IMR-90 (cell line): ENCODE measurements around the gene NKAPL. TPM values are rescaled to one million over a fixed set of nuclear protein-coding genes. Genes with fewer than 3 reads are reported as not detected.
A peak's percentile ranks its signal among the peaks of the same experiment; 100 is the strongest.

Source experiments
- ATAC-seq: fragments of 200-7000 bp; cut with Tn5 transposase; 2 replicates; pipeline ENCODE4 v1.9.1; 2020; ENCODE audit warnings: low read depth, mild to moderate bottlenecking, moderate library complexity
- BruUV-seq: library from RNA; stranded (reverse); fragments of 400-500 nt; replicated peaks from 2 replicates; lab custom pipeline; 2021; lab: Mats Ljungman, UMichigan
- CTCF ChIA-PET: fragments of 300-600 bp; formaldehyde crosslinking; extraction: SDS; loops from one replicate; lab custom pipeline; 2021; ENCODE audit warnings: antibody characterized with exemption; lab: Yijun Ruan, JAX
- POLR2A ChIA-PET: fragments of 300-600 bp; sonication (Branson Sonifier 250); formaldehyde crosslinking; loops from one replicate; lab custom pipeline; 2022; ENCODE audit warnings: antibody characterized with exemption; ENCODE audit not compliant: unreplicated experiment; lab: Charles Lee
- DNase-seq: peaks from one replicate; pipeline ENCODE4 v3.0.0; 2013
- H2AFZ ChIP-seq: replicated peaks from 2 replicates; pipeline ENCODE3; 2013; ENCODE audit warnings: low read length, mild to moderate bottlenecking; ENCODE audit not compliant: poor library complexity
- H2AK5ac ChIP-seq: 2 replicates; pipeline ENCODE4 v1.6.1; 2013; ENCODE audit warnings: low read depth, low read length, inconsistent platforms
- H2AK9ac ChIP-seq: replicated peaks from 2 replicates; pipeline ENCODE3; 2013; ENCODE audit warnings: mild to moderate bottlenecking, low read depth, low read length, moderate library complexity; ENCODE audit not compliant: poor library complexity
- H2BK120ac ChIP-seq: 2 replicates; pipeline ENCODE4 v1.6.1; 2013; ENCODE audit warnings: low read depth, low read length, inconsistent platforms
- H2BK15ac ChIP-seq: 3 replicates; pipeline ENCODE4 v1.6.1; 2013; ENCODE audit warnings: low read depth, low read length, inconsistent platforms
- H2BK20ac ChIP-seq: 2 replicates; pipeline ENCODE4 v1.6.1; 2013; ENCODE audit warnings: low read depth, mild to moderate bottlenecking, inconsistent platforms, low read length, moderate library complexity
- H2BK5ac ChIP-seq: 2 replicates; pipeline ENCODE4 v1.6.1; 2013; ENCODE audit warnings: mild to moderate bottlenecking, low read depth, low read length, inconsistent platforms; ENCODE audit not compliant: poor library complexity, severe bottlenecking
- H3K14ac ChIP-seq: replicated peaks from 2 replicates; pipeline ENCODE4 v1.6.1; 2013; ENCODE audit warnings: low read depth, low read length, inconsistent platforms
- H3K18ac ChIP-seq: 2 replicates; pipeline ENCODE4 v1.6.1; 2013; ENCODE audit warnings: low read depth, low read length, control low read depth
- H3K23ac ChIP-seq: 2 replicates; pipeline ENCODE4 v1.6.1; 2013; ENCODE audit warnings: low read depth, low read length, inconsistent platforms
- H3K27ac ChIP-seq: 2 replicates; pipeline ENCODE4 v1.5.1; 2013; ENCODE audit warnings: mild to moderate bottlenecking, control low read depth, low read length; ENCODE audit not compliant: insufficient read depth
- H3K27me3 ChIP-seq: 2 replicates; pipeline ENCODE4 v1.6.1; 2013; ENCODE audit warnings: low read length; ENCODE audit not compliant: control insufficient read depth, insufficient read depth
- H3K36me3 ChIP-seq: 2 replicates; pipeline ENCODE4 v1.6.1; 2013; ENCODE audit warnings: low read length, mixed read lengths; ENCODE audit not compliant: control insufficient read depth, insufficient read depth
- H3K4ac ChIP-seq: 2 replicates; pipeline ENCODE4 v1.6.1; 2013; ENCODE audit warnings: low read depth, low read length, inconsistent platforms
- H3K4me1 ChIP-seq: 2 replicates; pipeline ENCODE4 v1.6.1; 2013; ENCODE audit warnings: low read length, mixed read lengths; ENCODE audit not compliant: control insufficient read depth, insufficient read depth
- H3K4me2 ChIP-seq: 2 replicates; pipeline ENCODE4 v1.6.1; 2013; ENCODE audit warnings: low read depth, mild to moderate bottlenecking, control low read depth, low read length, moderate library complexity
- H3K4me3 ChIP-seq: 2 replicates; pipeline ENCODE4 v1.5.1; 2013; ENCODE audit warnings: low read depth, mild to moderate bottlenecking, control low read depth, low read length, moderate library complexity; ENCODE audit not compliant: insufficient read depth
- H3K56ac ChIP-seq: 2 replicates; pipeline ENCODE4 v1.6.1; 2013; ENCODE audit warnings: low read length, inconsistent platforms; ENCODE audit not compliant: insufficient read depth; ENCODE audit errors: extremely low read depth
- H3K79me1 ChIP-seq, 2 experiments: 2 replicates each; pipeline ENCODE4 v1.6.1; 2013; ENCODE audit warnings: low read length in 2 of 2, inconsistent platforms in 1 of 2, low read depth in 1 of 2
- H3K9ac ChIP-seq: 2 replicates; pipeline ENCODE4 v1.6.1; 2013; ENCODE audit warnings: low read depth, low read length, control low read depth
- H3K9me1 ChIP-seq: 2 replicates; pipeline ENCODE4 v1.6.1; 2013; ENCODE audit warnings: low read length, inconsistent platforms; ENCODE audit not compliant: insufficient read depth
- H3K9me3 ChIP-seq: 2 replicates; pipeline ENCODE4 v1.6.1; 2013; ENCODE audit warnings: low read length; ENCODE audit not compliant: control insufficient read depth, insufficient read depth
- H4K20me1 ChIP-seq: 2 replicates; pipeline ENCODE4 v1.6.1; 2013; ENCODE audit warnings: low read length, inconsistent platforms; ENCODE audit not compliant: insufficient read depth
- H4K5ac ChIP-seq: 2 replicates; pipeline ENCODE4 v1.6.1; 2013; ENCODE audit warnings: mild to moderate bottlenecking, low read depth, low read length, control low read depth
- H4K8ac ChIP-seq, 2 experiments: 2 replicates each; pipeline ENCODE4 v1.6.1; 2013; ENCODE audit warnings: low read depth in 2 of 2, low read length in 2 of 2, control low read depth in 1 of 2, inconsistent platforms in 1 of 2
- H4K91ac ChIP-seq: 2 replicates; pipeline ENCODE4 v1.6.1; 2013; ENCODE audit warnings: low read depth, low read length, inconsistent platforms; ENCODE audit not compliant: insufficient read depth
- BHLHE40 ChIP-seq: fragments of 150-350 bp; IDR thresholded peaks from 2 replicates; pipeline ENCODE4 v1.6.1; 2016; ENCODE audit warnings: mild to moderate bottlenecking, low read depth, low read length
- CTCF ChIP-seq: conservative IDR thresholded peaks from 2 replicates; pipeline ENCODE4 v1.5.1; 2012; ENCODE audit warnings: mild to moderate bottlenecking, low read depth, low read length, improper control_type of control experiment
- ELK1 ChIP-seq: fragments of 150-350 bp; IDR thresholded peaks from 2 replicates; pipeline ENCODE4 v1.6.1; 2016; ENCODE audit warnings: low read depth, mild to moderate bottlenecking, low read length, moderate library complexity, borderline replicate concordance
- MAZ ChIP-seq: IDR thresholded peaks from 2 replicates; pipeline ENCODE4 v1.6.1; 2012; ENCODE audit warnings: low read depth, mild to moderate bottlenecking, low read length, improper control_type of control experiment, moderate library complexity, borderline replicate concordance
- MXI1 ChIP-seq: IDR thresholded peaks from 2 replicates; pipeline ENCODE4 v1.6.1; 2012; ENCODE audit warnings: low read depth, mild to moderate bottlenecking, low read length, moderate library complexity, borderline replicate concordance
- NFE2L2 ChIP-seq: fragments of 150-350 bp; IDR thresholded peaks from 2 replicates; pipeline ENCODE4 v1.6.1; 2016; ENCODE audit warnings: low read depth, mild to moderate bottlenecking, low read length
- RAD21 ChIP-seq: IDR thresholded peaks from 2 replicates; pipeline ENCODE4 v1.6.1; 2012; ENCODE audit warnings: low read length, improper control_type of control experiment
- RCOR1 ChIP-seq: IDR thresholded peaks from 2 replicates; pipeline ENCODE4 v1.6.1; 2012; ENCODE audit warnings: mild to moderate bottlenecking, low read length, improper control_type of control experiment; ENCODE audit not compliant: insufficient replicate concordance
- WGBS, 2 experiments: methylation state at CpG; one replicate each; pipeline versions ENCODE4 v1.1.5 to v1.1.7; 2013; ENCODE audit warnings: missing lambda C conversion rate in 2 of 2; ENCODE audit not compliant: insufficient read length in 1 of 2; ENCODE audit errors: extremely low coverage in 2 of 2; 5-methylcytosine and 5-hydroxymethylcytosine counted together
- dilution Hi-C: fragments of 300-500 bp; cut with HindIII; formaldehyde crosslinking; loops from one replicate; pipeline ENCODE4 v1.14.3; 2018; ENCODE audit warnings: low sequenced_read_pairs; ENCODE audit not compliant: unreplicated experiment
- in situ Hi-C: fragments of 300-500 bp; cut with MboI; formaldehyde crosslinking; loops from 3 replicates; pipeline ENCODE4 v1.14.3; 2019; ENCODE audit warnings: low sequenced_read_pairs, inconsistent platforms, mixed read lengths
- intact Hi-C: fragments of 100-400 bp; cut with micrococcal nuclease; formaldehyde crosslinking; loops from 2 replicates; pipeline ENCODE4 v1.10.0; 2022
- polyA plus RNA-seq, 3 experiments: library from polyadenylated mRNA; depleted of rRNA; stranded (reverse); fragments of >200 nt; gene quantifications; 2 replicates each; pipeline ENCODE4 v1.2.3, GENCODE V29; 2012; ENCODE audit warnings: low replicate concordance in 1 of 3
- total RNA-seq: library from RNA; depleted of rRNA; stranded (reverse); fragments of >200 nt; gene quantifications from 2 replicates; pipeline ENCODE4 v1.2.3, GENCODE V29; 2012

NKAPL gene
- total and polyA plus RNA-seq, 2 of the 4 experiments (the other 2 are of a cell fraction) = 0.51 to 0.54 TPM

GRCh38 chr6:28225056-28225834 lies 33.9 kb upstream of the NKAPL start, which contains the start of gene ZSCAN9:
Gene ZSCAN9, plus strand, starts transcription at chr6:28225275. Its CDS starts 1,810 bp downstream, at chr6:28227085.
- intact Hi-C loops = loop anchor here (1.0 to 5.0 kb wide), 4 partner anchors 27 to 1407 kb away; partner anchors contain the start of genes GABBR1, ZKSCAN4 and ZKSCAN8
- WGBS, 2 experiments = 0% methylated on average over 14 of the region's 45 CpGs; no CpG with 5 or more reads in 1 of the 2 experiments
- peak within 1 kb of the TSS; percentile 97 for H2AK9ac ChIP-seq

More at GRCh38 chr6:28225056-28225834, 33.9 kb upstream of the NKAPL start, which contains the start of gene ZSCAN9:
- Histone ChIP-seq H3K79me1 (peaks cover 19 to 35% of the 10 kb centered on the region in 2 experiments), H2BK120ac (peak within 1 kb of the TSS; percentile 80), H3K4me2 (peak within 1 kb of the TSS; percentile 95), H2BK15ac (peak within 1 kb of the TSS; percentile 67; the same call in 2 of the 3 replicates), H3K36me3 (peaks cover 16% of the 10 kb centered on the region), H4K8ac (peak within 1 kb of the TSS; percentile 95 to 97), H4K20me1 (no peaks in the 10 kb centered on the region), H3K4ac (peak within 1 kb of the TSS; percentile 93), H3K9me3 (no peaks in the 10 kb centered on the region), H3K4me1 (no peaks in the 10 kb centered on the region), H3K18ac (peak within 1 kb of the TSS; percentile 42; the same call in 1 of the 2 replicates), H4K91ac (peak within 1 kb of the TSS; percentile 84), H3K56ac (peak within 1 kb of the TSS; percentile 92), H2BK20ac (peak within 1 kb of the TSS; percentile 49), H3K9ac (peak within 1 kb of the TSS; percentile 82), H3K27me3 (no peaks in the 10 kb centered on the region), H2AFZ (peak within 1 kb of the TSS; percentile 86), H2AK5ac (peak within 1 kb of the TSS; percentile 70), H2BK5ac (peak within 1 kb of the TSS; percentile 62), H3K4me3 (peak within 1 kb of the TSS; percentile 82), H3K14ac (peak within 1 kb of the TSS; percentile 96), H4K5ac (peak within 1 kb of the TSS; percentile 85), H3K9me1 (no peaks in the 10 kb centered on the region; the same call in 1 of the 2 replicates), H3K23ac (peak within 1 kb of the TSS; percentile 92), H3K27ac (peak within 1 kb of the TSS; percentile 61)
- BruUV-seq = TSS peak; percentile 32
- dilution Hi-C loops (no loop called here), in situ Hi-C loops (no loop called here)
- ChIA-PET CTCF (no interaction called here), POLR2A (no interaction called here)
- TF ChIP-seq BHLHE40 (peak; percentile 93), MAZ (peak; percentile 53; the same call in 1 of the 2 replicates), RCOR1 (peak; percentile 37), NFE2L2 (no peak), RAD21 (0 out of 2 replicates have a peak, but pooled peaks have one; percentile 10), ELK1 (no peak), MXI1 (peak; percentile 26; the same call in 1 of the 2 replicates), CTCF (no peak)
- ATAC-seq = peak; percentile 93
- peak; percentile 89 for DNase-seq
